SU-DHL-6 (cell line): ENCODE data around the gene AFG3L2.

Source experiments
- EZH2phosphoT487 ChIP-seq: fragments of 200-600 bp; sonication (generic), shearing (Covaris generic); conservative IDR thresholded peaks from 2 replicates; pipeline ENCODE4 v1.6.1; 2018; ENCODE audit warnings: mild to moderate bottlenecking, antibody characterized with exemption, low read length, moderate library complexity, mixed read lengths
- TF ChIP-seq, protein P1 (sequence below): fragments of 200-600 bp; sonication (generic); IDR thresholded peaks from one replicate; pipeline ENCODE4 v1.5.1; 2017; ENCODE audit warnings: antibody characterized with exemption, mild to moderate bottlenecking, low read length, moderate library complexity; ENCODE audit not compliant: insufficient read depth, poor library complexity, severe bottlenecking

DNA sequence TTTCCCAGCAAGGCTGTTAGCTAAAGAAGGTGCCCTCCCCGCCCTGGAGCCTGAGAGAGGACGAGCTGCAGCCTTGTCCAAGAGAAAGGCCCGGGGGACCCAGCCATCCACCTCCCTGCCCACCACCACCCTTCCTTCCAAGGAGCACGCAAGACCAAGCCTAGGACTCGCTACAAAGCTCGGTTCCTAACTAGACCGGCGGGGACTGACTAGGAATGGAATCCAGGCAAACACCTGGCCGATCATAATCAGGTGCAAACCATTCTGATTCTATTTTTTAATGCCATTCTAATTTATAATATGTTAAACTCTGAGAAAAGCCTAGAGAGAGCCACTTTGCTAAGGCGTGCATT, 88.6 kb downstream of the AFG3L2 start:
- TF ChIP-seq, protein P1, sequence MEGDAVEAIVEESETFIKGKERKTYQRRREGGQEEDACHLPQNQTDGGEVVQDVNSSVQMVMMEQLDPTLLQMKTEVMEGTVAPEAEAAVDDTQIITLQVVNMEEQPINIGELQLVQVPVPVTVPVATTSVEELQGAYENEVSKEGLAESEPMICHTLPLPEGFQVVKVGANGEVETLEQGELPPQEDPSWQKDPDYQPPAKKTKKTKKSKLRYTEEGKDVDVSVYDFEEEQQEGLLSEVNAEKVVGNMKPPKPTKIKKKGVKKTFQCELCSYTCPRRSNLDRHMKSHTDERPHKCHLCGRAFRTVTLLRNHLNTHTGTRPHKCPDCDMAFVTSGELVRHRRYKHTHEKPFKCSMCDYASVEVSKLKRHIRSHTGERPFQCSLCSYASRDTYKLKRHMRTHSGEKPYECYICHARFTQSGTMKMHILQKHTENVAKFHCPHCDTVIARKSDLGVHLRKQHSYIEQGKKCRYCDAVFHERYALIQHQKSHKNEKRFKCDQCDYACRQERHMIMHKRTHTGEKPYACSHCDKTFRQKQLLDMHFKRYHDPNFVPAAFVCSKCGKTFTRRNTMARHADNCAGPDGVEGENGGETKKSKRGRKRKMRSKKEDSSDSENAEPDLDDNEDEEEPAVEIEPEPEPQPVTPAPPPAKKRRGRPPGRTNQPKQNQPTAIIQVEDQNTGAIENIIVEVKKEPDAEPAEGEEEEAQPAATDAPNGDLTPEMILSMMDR: no peak
- no peak for TF ChIP-seq EZH2phosphoT487
